GM12878 (cell line): ENCODE measurements around the gene NSD2. TPM values are rescaled to one million over a fixed set of nuclear protein-coding genes. Genes with fewer than 3 reads are reported as not detected.

Source experiments
- ATAC-seq: fragments of 200-7000 bp; cut with Tn5 transposase; 3 replicates; pipeline ENCODE4 v1.9.1; 2020; ENCODE audit warnings: mild to moderate bottlenecking, moderate library complexity
- BruUV-seq: library from RNA; stranded (reverse); fragments of 400-500 nt; replicated peaks from 2 replicates; lab custom pipeline; 2021; lab: Mats Ljungman, UMichigan
- CTCF ChIA-PET: fragments of 300-600 bp; sonication (Branson Sonifier 250); formaldehyde crosslinking; extraction: SDS; loops from one replicate; lab custom pipeline; 2021; ENCODE audit warnings: inconsistent platforms; lab: Yijun Ruan, JAX
- POLR2A ChIA-PET: fragments of 350-600 bp; formaldehyde crosslinking; extraction: SDS; loops from one replicate; lab custom pipeline; 2021; ENCODE audit warnings: inconsistent platforms; lab: Charles Lee
- RAD21 ChIA-PET: fragments of 300-600 bp; sonication (Branson Sonifier 250); formaldehyde crosslinking; loops from one replicate; lab custom pipeline; 2023; ENCODE audit warnings: antibody characterized with exemption; ENCODE audit not compliant: unreplicated experiment; lab: Charles Lee
- SMC1A ChIA-PET: fragments of 300-600 bp; sonication (Branson Sonifier 250); formaldehyde crosslinking; loops from one replicate; lab custom pipeline; 2023; ENCODE audit not compliant: unreplicated experiment, uncharacterized antibody; lab: Charles Lee
- DNase-seq: peaks from one replicate; pipeline ENCODE4 v3.0.0-alpha.2; 2011; ENCODE audit warnings: low read depth, low spot score
- FAIRE-seq: peaks from 3 replicates; lab custom pipeline; 2011; peaks lifted over from hg19 to GRCh38; lab: Jason Lieb, UNC
- H2AFZ ChIP-seq: 2 replicates; pipeline ENCODE4 v1.6.0; 2011; ENCODE audit warnings: low read depth, low read length, control low read depth; ENCODE audit not compliant: control insufficient read depth
- H3K27ac ChIP-seq: 2 replicates; pipeline ENCODE4 v1.5.1; 2011; ENCODE audit warnings: control low read depth; ENCODE audit not compliant: control insufficient read depth, insufficient read depth
- H3K27me3 ChIP-seq, 2 experiments: replicated peaks in 1 of 2; 2 replicates each; pipeline versions ENCODE4 v1.6.0 to v1.6.1; 2011; ENCODE audit warnings: low read length in 1 of 2; ENCODE audit not compliant: control insufficient read depth in 2 of 2, insufficient read depth in 2 of 2
- H3K36me3 ChIP-seq, 2 experiments: 2 replicates each; pipeline ENCODE4 v1.5.1; 2011; ENCODE audit warnings: low read length in 1 of 2; ENCODE audit not compliant: control insufficient read depth in 2 of 2, insufficient read depth in 2 of 2
- H3K4me1 ChIP-seq: 2 replicates; pipeline ENCODE4 v1.6.1; 2011; ENCODE audit warnings: mild to moderate bottlenecking, low read length, moderate library complexity, mixed read lengths; ENCODE audit not compliant: control insufficient read depth, insufficient read depth
- H3K4me2 ChIP-seq: 2 replicates; pipeline ENCODE4 v1.6.0; 2011; ENCODE audit warnings: control low read depth; ENCODE audit not compliant: control insufficient read depth, insufficient read depth
- H3K4me3 ChIP-seq: fragments of 200-600 bp; sonication (generic); 2 replicates; pipeline ENCODE4 v1.5.1; 2016
- H3K79me2 ChIP-seq: 2 replicates; pipeline ENCODE4 v1.6.0; 2011; ENCODE audit warnings: low read length; ENCODE audit not compliant: control insufficient read depth, insufficient read depth
- H3K9ac ChIP-seq: 2 replicates; pipeline ENCODE4 v1.8.0; 2011; ENCODE audit warnings: low read length, control low read depth, mixed read lengths; ENCODE audit not compliant: control insufficient read depth, insufficient read depth
- H3K9me3 ChIP-seq: replicated peaks from 3 replicates; pipeline ENCODE4 v1.5.1; 2011; ENCODE audit warnings: mild to moderate bottlenecking, low read length; ENCODE audit not compliant: control insufficient read depth, insufficient read depth
- H4K20me1 ChIP-seq: 2 replicates; pipeline ENCODE4 v1.6.0; 2011; ENCODE audit not compliant: control insufficient read depth, insufficient read depth
- ETV6 ChIP-seq, 2 experiments: fragments of 450-650 bp in 1 of 2; IDR thresholded peaks in 1 of 2; conservative IDR thresholded peaks in 1 of 2; 2 replicates each; pipeline ENCODE4 v1.6.1; 2014; ENCODE audit warnings: antibody characterized with exemption in 1 of 2, borderline replicate concordance in 1 of 2, low read depth in 1 of 2, mild to moderate bottlenecking in 1 of 2, moderate library complexity in 1 of 2
- JUNB ChIP-seq: IDR thresholded peaks from 2 replicates; pipeline ENCODE4 v1.6.1; 2016; ENCODE audit warnings: antibody characterized with exemption, mild to moderate bottlenecking
- NFIC ChIP-seq: IDR thresholded peaks from 2 replicates; pipeline ENCODE4 v1.6.1; 2012; ENCODE audit warnings: low read depth, mild to moderate bottlenecking, inconsistent platforms, low read length, moderate library complexity
- NR2F1 ChIP-seq: fragments of 450-650 bp; conservative IDR thresholded peaks from 2 replicates; pipeline ENCODE4 v1.6.1; 2017; ENCODE audit warnings: mild to moderate bottlenecking
- PAX8 ChIP-seq: fragments of 450-650 bp; IDR thresholded peaks from 2 replicates; pipeline ENCODE4 v1.6.1; 2017; ENCODE audit warnings: mild to moderate bottlenecking, moderate library complexity
- PML ChIP-seq: IDR thresholded peaks from 2 replicates; pipeline ENCODE4 v1.6.1; 2012; ENCODE audit warnings: low read length, inconsistent platforms
- SMARCA5 ChIP-seq: fragments of 450-650 bp; IDR thresholded peaks from 2 replicates; pipeline ENCODE4 v1.6.1; 2017; ENCODE audit warnings: mild to moderate bottlenecking
- TARDBP ChIP-seq: IDR thresholded peaks from 2 replicates; pipeline ENCODE4 v1.6.1; 2016; ENCODE audit warnings: borderline replicate concordance
- WGBS: methylation state at CpG from one replicate; pipeline ENCODE4 v1.1.6; 2016; ENCODE audit warnings: low lambda C conversion rate; ENCODE audit not compliant: insufficient replicate concordance, insufficient coverage; ENCODE audit errors: missing lambda C conversion rate; 5-methylcytosine and 5-hydroxymethylcytosine counted together
- in situ Hi-C: fragments of 300-500 bp; cut with MboI; formaldehyde crosslinking; loops from 9 replicates; pipeline ENCODE4 v1.14.3; 2018; ENCODE audit warnings: mixed read lengths
- intact Hi-C: fragments of 100-400 bp; cut with micrococcal nuclease; formaldehyde crosslinking; loops from one replicate; pipeline ENCODE4 v1.14.2; 2022; ENCODE audit not compliant: unreplicated experiment
- polyA plus RNA-seq, 11 experiments: library from polyadenylated mRNA; depleted of rRNA in 4 of 11; unstranded in 6 of 11; stranded (reverse) in 5 of 11; fragments of >200 nt; fragmentation: Nextera tagmentation in 4 of 11; fragmentation: Illumina TruSeq in 1 of 11; extraction: Ambion mirVana in 4 of 11; extraction: Trizol in 1 of 11; gene quantifications; 1 replicate in 1 of 11; 2 replicates in 10 of 11; pipeline versions ENCODE4 v1.2.1 to v1.2.3, GENCODE V29; 2011 to 2016; ENCODE audit warnings: inconsistent platforms in 2 of 11, missing spikeins in 2 of 11, low read depth in 1 of 11
- total RNA-seq, 4 experiments: library from RNA; depleted of rRNA in 3 of 4; stranded (reverse); fragments of >200 nt in 3 of 4; fragmentation: Illumina TruSeq in 1 of 4; extraction: Trizol in 1 of 4; gene quantifications; 2 replicates each; pipeline versions ENCODE4 v1.2.1 to v1.2.3, GENCODE V29; 2013 to 2021
- TF ChIP-seq, protein P1 (sequence below): fragments of 450-650 bp; conservative IDR thresholded peaks from 2 replicates; pipeline ENCODE4 v1.6.1; 2017; ENCODE audit warnings: mild to moderate bottlenecking, moderate library complexity

The NSD2 gene
- total and polyA plus RNA-seq, 10 of the 15 experiments (the other 5 are each of a cell fraction or from before 2014, with no cell fraction given), result 8.6 to 139 (median 67.2) TPM

DNA sequence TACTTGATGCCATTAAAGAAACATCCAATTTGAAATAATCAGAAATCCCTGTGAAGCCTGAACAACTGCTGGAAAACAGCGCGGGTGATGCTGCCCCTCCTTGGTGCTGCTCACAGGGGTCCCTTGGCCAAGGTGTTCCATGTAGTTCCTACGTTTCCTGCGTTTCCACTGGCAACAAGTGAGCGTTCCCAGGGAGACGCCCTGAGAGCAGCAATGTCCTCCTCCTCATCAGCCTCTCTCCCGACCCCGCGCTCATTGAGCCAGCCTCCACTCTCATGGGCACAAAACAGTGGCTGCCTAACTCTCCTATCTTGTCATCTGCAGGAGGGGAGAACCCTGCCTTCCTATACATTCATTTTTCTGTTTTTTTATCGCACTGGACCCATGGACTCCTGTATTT, 34.1 kb upstream of the NSD2 start:
- Histone ChIP-seq H4K20me1 (no peaks in the 10 kb centered on the region), H3K9ac (no peak overlapping the region), H2AFZ (no peak overlapping the region), H3K4me3 (no peak overlapping the region), H3K27ac (no peak overlapping the region), H3K27me3 (no peaks in the 10 kb centered on the region), H3K36me3 (peaks cover 22 to 29% of the 10 kb centered on the region in 2 experiments), H3K4me1 (peaks cover 25% of the 10 kb centered on the region), H3K79me2 (peaks cover 2% of the 10 kb centered on the region), H3K4me2 (no peak overlapping the region), H3K9me3 (no peaks in the 10 kb centered on the region)
- CTCF ChIA-PET, result interaction anchor here (0.6 kb wide), 1 partner anchor 92 kb away, joined by 3 read pairs; no protein-coding TSS in a partner anchor
- 95% methylated on average over 10 of the region's 10 CpGs for WGBS
- POLR2A ChIA-PET, result no interaction called here
- SMC1A ChIA-PET, result interaction anchor here (1.8 kb wide), 1 partner anchor 61 kb away, joined by 7 read pairs; no protein-coding TSS in a partner anchor
- no peak for ATAC-seq
- DNase-seq, result no peak
- RAD21 ChIA-PET, result no interaction called here
- no TSS peak for BruUV-seq
- in situ Hi-C loops, result no loop called here
- no peak for TF ChIP-seq NFIC
- TF ChIP-seq SMARCA5, result no peak
- TF ChIP-seq PAX8, result no peak
- TF ChIP-seq, protein P1, sequence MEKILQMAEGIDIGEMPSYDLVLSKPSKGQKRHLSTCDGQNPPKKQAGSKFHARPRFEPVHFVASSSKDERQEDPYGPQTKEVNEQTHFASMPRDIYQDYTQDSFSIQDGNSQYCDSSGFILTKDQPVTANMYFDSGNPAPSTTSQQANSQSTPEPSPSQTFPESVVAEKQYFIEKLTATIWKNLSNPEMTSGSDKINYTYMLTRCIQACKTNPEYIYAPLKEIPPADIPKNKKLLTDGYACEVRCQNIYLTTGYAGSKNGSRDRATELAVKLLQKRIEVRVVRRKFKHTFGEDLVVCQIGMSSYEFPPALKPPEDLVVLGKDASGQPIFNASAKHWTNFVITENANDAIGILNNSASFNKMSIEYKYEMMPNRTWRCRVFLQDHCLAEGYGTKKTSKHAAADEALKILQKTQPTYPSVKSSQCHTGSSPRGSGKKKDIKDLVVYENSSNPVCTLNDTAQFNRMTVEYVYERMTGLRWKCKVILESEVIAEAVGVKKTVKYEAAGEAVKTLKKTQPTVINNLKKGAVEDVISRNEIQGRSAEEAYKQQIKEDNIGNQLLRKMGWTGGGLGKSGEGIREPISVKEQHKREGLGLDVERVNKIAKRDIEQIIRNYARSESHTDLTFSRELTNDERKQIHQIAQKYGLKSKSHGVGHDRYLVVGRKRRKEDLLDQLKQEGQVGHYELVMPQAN, result no peak
- TF ChIP-seq JUNB, result no peak
- TF ChIP-seq ETV6 (conservative IDR thresholded peaks at IDR 0.05 in 1 of 2, IDR thresholded peaks at IDR 0.05 in 1 of 2; ENCODE audit: borderline replicate concordance in 1 of 2, low read depth in 1 of 2), result no peak
- TF ChIP-seq TARDBP, result no peak
- no peak for TF ChIP-seq PML
- no peak for TF ChIP-seq NR2F1
- intact Hi-C loops, result no loop called here
- no peak for FAIRE-seq
